ENCODE data around the gene NCAPG2.
"Not testable (repeated sequence)": the region's sequence is repeated elsewhere in the genome, so short reads cannot be mapped to it uniquely, and the experiment has no call there.

DNA sequence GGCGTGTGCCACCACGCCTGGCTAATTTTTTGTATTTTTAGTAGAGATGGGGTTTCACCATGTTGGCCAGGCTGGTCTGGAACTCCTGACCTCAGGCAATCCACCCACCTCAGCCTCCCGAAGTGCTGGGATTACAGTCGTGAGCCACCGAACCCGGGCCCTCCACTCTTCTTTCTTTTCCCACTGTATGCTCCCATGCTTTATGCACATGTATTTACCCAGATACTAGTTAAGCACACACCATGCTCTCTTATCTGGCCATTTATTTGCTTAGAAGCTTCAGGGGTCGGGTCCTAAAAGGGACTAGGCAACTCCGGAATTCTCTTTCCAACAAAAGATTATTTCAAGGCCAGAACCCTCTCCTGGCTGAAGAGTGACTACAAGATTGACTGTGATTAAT, 78.3 kb downstream of the NCAPG2 start:
- not testable (repeated sequence) for TF ChIP-seq NR1H2 (CRISPR knock-in tag; IDR thresholded peaks at IDR 0.05; ENCODE audit: borderline replicate concordance, low read depth); ZNF670 (CRISPR knock-in tag; IDR thresholded peaks at IDR 0.05; ENCODE audit: borderline replicate concordance); ZNF841 (CRISPR knock-in tag; IDR thresholded peaks at IDR 0.05; ENCODE audit: borderline replicate concordance); CREB1 (IDR thresholded peaks at IDR 0.05); CREB1 (CRISPR knock-in tag; IDR thresholded peaks at IDR 0.05); RAD51 (IDR thresholded peaks at IDR 0.05; ENCODE audit: borderline replicate concordance); ZNF484 (CRISPR knock-in tag; IDR thresholded peaks at IDR 0.05; ENCODE audit: borderline replicate concordance, low read depth); PTBP1 (IDR thresholded peaks at IDR 0.05; ENCODE audit: low read depth, low read length, poor library complexity, severe bottlenecking); REST (IDR thresholded peaks at IDR 0.05; ENCODE audit: borderline replicate concordance in 1 of 2, low read depth in 1 of 2, low read length in 2 of 2); ZNF839 (CRISPR knock-in tag; IDR thresholded peaks at IDR 0.05; ENCODE audit: borderline replicate concordance); POLR2AphosphoS5 (IDR thresholded peaks at IDR 0.05; ENCODE audit: low read depth, low read length); NFE2L1 (CRISPR knock-in tag; IDR thresholded peaks at IDR 0.05; ENCODE audit: borderline replicate concordance)
- TF ChIP-seq, protein P1, sequence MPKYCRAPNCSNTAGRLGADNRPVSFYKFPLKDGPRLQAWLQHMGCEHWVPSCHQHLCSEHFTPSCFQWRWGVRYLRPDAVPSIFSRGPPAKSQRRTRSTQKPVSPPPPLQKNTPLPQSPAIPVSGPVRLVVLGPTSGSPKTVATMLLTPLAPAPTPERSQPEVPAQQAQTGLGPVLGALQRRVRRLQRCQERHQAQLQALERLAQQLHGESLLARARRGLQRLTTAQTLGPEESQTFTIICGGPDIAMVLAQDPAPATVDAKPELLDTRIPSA (CRISPR knock-in tag; IDR thresholded peaks at IDR 0.05; ENCODE audit: borderline replicate concordance) = not testable (repeated sequence)
- TF ChIP-seq, protein P2, sequence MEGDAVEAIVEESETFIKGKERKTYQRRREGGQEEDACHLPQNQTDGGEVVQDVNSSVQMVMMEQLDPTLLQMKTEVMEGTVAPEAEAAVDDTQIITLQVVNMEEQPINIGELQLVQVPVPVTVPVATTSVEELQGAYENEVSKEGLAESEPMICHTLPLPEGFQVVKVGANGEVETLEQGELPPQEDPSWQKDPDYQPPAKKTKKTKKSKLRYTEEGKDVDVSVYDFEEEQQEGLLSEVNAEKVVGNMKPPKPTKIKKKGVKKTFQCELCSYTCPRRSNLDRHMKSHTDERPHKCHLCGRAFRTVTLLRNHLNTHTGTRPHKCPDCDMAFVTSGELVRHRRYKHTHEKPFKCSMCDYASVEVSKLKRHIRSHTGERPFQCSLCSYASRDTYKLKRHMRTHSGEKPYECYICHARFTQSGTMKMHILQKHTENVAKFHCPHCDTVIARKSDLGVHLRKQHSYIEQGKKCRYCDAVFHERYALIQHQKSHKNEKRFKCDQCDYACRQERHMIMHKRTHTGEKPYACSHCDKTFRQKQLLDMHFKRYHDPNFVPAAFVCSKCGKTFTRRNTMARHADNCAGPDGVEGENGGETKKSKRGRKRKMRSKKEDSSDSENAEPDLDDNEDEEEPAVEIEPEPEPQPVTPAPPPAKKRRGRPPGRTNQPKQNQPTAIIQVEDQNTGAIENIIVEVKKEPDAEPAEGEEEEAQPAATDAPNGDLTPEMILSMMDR (CRISPR knock-in tag; IDR thresholded peaks at IDR 0.05) = not testable (repeated sequence)

Measured in HepG2 (cell line).